H1 (cell line): ENCODE data around the gene ATP6V1F. TPM values are rescaled to one million over a fixed set of nuclear protein-coding genes. Genes with fewer than 3 reads are reported as not detected.

Source experiments
- ATF2 ChIP-seq: IDR thresholded peaks from 2 replicates; pipeline ENCODE4 v1.6.1; 2012; ENCODE audit warnings: low read length, inconsistent platforms
- USF2 ChIP-seq: IDR thresholded peaks from 2 replicates; pipeline ENCODE4 v1.6.1; 2011; ENCODE audit warnings: low read length, improper control_type of control experiment
- YY1 ChIP-seq: IDR thresholded peaks from 2 replicates; pipeline ENCODE4 v1.6.1; 2011; ENCODE audit warnings: low read depth, mild to moderate bottlenecking, low read length
- polyA plus RNA-seq, 7 experiments: library from polyadenylated mRNA; depleted of rRNA in 3 of 7; stranded (reverse) in 5 of 7; unstranded in 2 of 7; fragments of >200 nt in 5 of 7; fragments of 200-250 nt in 2 of 7; gene quantifications; 1 replicate in 5 of 7; 2 replicates in 1 of 7; 4 replicates in 1 of 7; pipeline versions ENCODE4 v1.2.1 to v1.2.3, GENCODE V29; 2011 to 2013; ENCODE audit warnings: missing spikeins in 2 of 7, mixed read lengths in 2 of 7
- total RNA-seq: library from RNA; stranded (reverse); fragmentation: NEBNext Ultra II Directional; extraction: Animal tissue kit (Norgen Biotek cat#: 25700); gene quantifications from 2 replicates; pipeline ENCODE4 v1.2.1, GENCODE V29; 2021

ATP6V1F gene
- total and polyA plus RNA-seq, 2 of the 8 experiments (the other 6 are each of a cell fraction or from before 2014, with no cell fraction given) = 104 to 318 TPM

GRCh38 chr7:128885370-128886187 lies 22.9 kb downstream of the ATP6V1F start (continued):
- TF ChIP-seq YY1 (no peak), ATF2 (no peak), USF2 (no peak)
